HCT116 (cell line): ENCODE measurements around the gene ZNF566. TPM values are rescaled to one million over a fixed set of nuclear protein-coding genes. Genes with fewer than 3 reads are reported as not detected.

Source experiments
- ATAC-seq: fragments of 200-7000 bp; cut with Tn5 transposase; 2 replicates; pipeline ENCODE4 v1.9.1; 2020; ENCODE audit warnings: mild to moderate bottlenecking, moderate library complexity
- Bru-seq: library from RNA; stranded (reverse); fragments of 400-500 nt; gene quantifications from one replicate; lab custom pipeline; 2021; lab: Mats Ljungman, UMichigan
- BruChase-seq, 2 experiments: library from RNA; stranded (reverse); fragments of 400-500 nt; gene quantifications; one replicate each; lab custom pipeline; 2021; lab: Mats Ljungman, UMichigan
- BruUV-seq: library from RNA; stranded (reverse); fragments of 400-500 nt; replicated peaks from 2 replicates; lab custom pipeline; 2021; lab: Mats Ljungman, UMichigan
- CTCF ChIA-PET: fragments of 300-600 bp; sonication (Branson Sonifier 250); formaldehyde crosslinking; loops from one replicate; lab custom pipeline; 2021; ENCODE audit warnings: antibody characterized with exemption; lab: Charles Lee
- POLR2A ChIA-PET: fragments of 300-600, 350-600 bp; sonication (Branson Sonifier 250); formaldehyde crosslinking; loops from one replicate; lab custom pipeline; 2021; ENCODE audit warnings: antibody characterized with exemption; lab: Charles Lee
- RAD21 ChIA-PET, 2 experiments: fragments of 300-600 bp; sonication (Branson Sonifier 250); formaldehyde crosslinking; loops; one replicate each; lab custom pipeline; 2023; ENCODE audit warnings: low total read pairs in 2 of 2; ENCODE audit not compliant: uncharacterized antibody in 2 of 2, unreplicated experiment in 2 of 2, low non-redundant PET in 1 of 2; lab: Charles Lee
- DNase-seq: peaks from one replicate; pipeline ENCODE4 v3.0.0-alpha.2; 2010; ENCODE audit warnings: low read depth, low spot score
- H2AFZ ChIP-seq: fragments of 200-600 bp; shearing (Covaris generic), sonication (generic); 2 replicates; pipeline ENCODE4 v1.6.1; 2017; ENCODE audit warnings: low read depth, mixed run types, mixed read lengths, antibody characterized with exemption, low read length; ENCODE audit not compliant: poor library complexity, severe bottlenecking
- H3K27ac ChIP-seq: 2 replicates; pipeline ENCODE4 v1.5.1; 2012; ENCODE audit warnings: low read depth, low read length
- H3K27me3 ChIP-seq: fragments of 200-600 bp; sonication (generic); 2 replicates; pipeline ENCODE4 v1.6.1; 2016; ENCODE audit warnings: mixed run types, low read length, mixed read lengths; ENCODE audit not compliant: insufficient read depth
- H3K36me3 ChIP-seq, 2 experiments: fragments of 200-500 bp in 1 of 2; fragments of 200-600 bp in 1 of 2; sonication (Bioruptor generic) in 1 of 2; sonication (generic) in 1 of 2; 2 replicates each; pipeline versions ENCODE4 v1.5.1 to v1.6.1; 2014 to 2016; ENCODE audit warnings: low read length in 2 of 2, inconsistent platforms in 1 of 2, mixed read lengths in 1 of 2, mixed run types in 1 of 2; ENCODE audit not compliant: insufficient read depth in 2 of 2, control insufficient read depth in 1 of 2
- H3K4me1 ChIP-seq, 2 experiments: fragments of 200-600 bp in 1 of 2; sonication (generic) in 1 of 2; 2 replicates each; pipeline versions ENCODE4 v1.5.1 to v1.6.1; 2012 to 2017; ENCODE audit warnings: low read length in 2 of 2, inconsistent platforms in 1 of 2, mild to moderate bottlenecking in 1 of 2, mixed read lengths in 1 of 2, mixed run types in 1 of 2, moderate library complexity in 1 of 2; ENCODE audit not compliant: insufficient read depth in 2 of 2, control insufficient read depth in 1 of 2
- H3K4me2 ChIP-seq: fragments of 200-600 bp; sonication (generic); 2 replicates; pipeline ENCODE4 v1.6.1; 2017; ENCODE audit warnings: mixed run types, low read length, mixed read lengths
- H3K4me3 ChIP-seq, 2 experiments: fragments of 200-600 bp in 1 of 2; sonication (generic) in 1 of 2; replicated peaks in 1 of 2; 2 replicates each; pipeline ENCODE4 v1.5.1; 2011 to 2016; ENCODE audit warnings: low read length in 2 of 2, control low read depth in 1 of 2, low read depth in 1 of 2, mild to moderate bottlenecking in 1 of 2, mixed read lengths in 1 of 2, mixed run types in 1 of 2
- H3K79me2 ChIP-seq: fragments of 200-600 bp; sonication (generic); 2 replicates; pipeline ENCODE4 v1.6.1; 2017; ENCODE audit warnings: mild to moderate bottlenecking, mixed run types, low read length, moderate library complexity, mixed read lengths; ENCODE audit not compliant: insufficient read depth
- H3K9ac ChIP-seq: fragments of 200-600 bp; sonication (generic); 2 replicates; pipeline ENCODE4 v1.6.1; 2016; ENCODE audit warnings: low read length, mixed read lengths
- H3K9me2 ChIP-seq: fragments of 200-600 bp; sonication (generic), shearing (Covaris generic); 2 replicates; pipeline ENCODE4 v1.6.1; 2017; ENCODE audit warnings: mixed run types, mild to moderate bottlenecking, moderate library complexity; ENCODE audit not compliant: insufficient read depth
- H3K9me3 ChIP-seq, 2 experiments: fragments of 200-500 bp in 1 of 2; fragments of 200-600 bp in 1 of 2; sonication (Bioruptor generic) in 1 of 2; sonication (generic) in 1 of 2; 2 replicates each; pipeline ENCODE4 v1.6.1; 2014 to 2017; ENCODE audit warnings: low read length in 2 of 2, mixed read lengths in 2 of 2, inconsistent platforms in 1 of 2, low read depth in 1 of 2, mild to moderate bottlenecking in 1 of 2, mixed run types in 1 of 2, moderate library complexity in 1 of 2; ENCODE audit not compliant: control insufficient read depth in 1 of 2, insufficient read depth in 1 of 2
- H4K20me1 ChIP-seq: fragments of 200-600 bp; sonication (generic), shearing (Covaris generic); 2 replicates; pipeline ENCODE4 v1.6.1; 2017; ENCODE audit warnings: mixed run types, mild to moderate bottlenecking, moderate library complexity; ENCODE audit not compliant: insufficient read depth
- CTCF ChIP-seq, 3 experiments: fragments of 200-600 bp in 1 of 3; sonication (generic) in 1 of 3; IDR thresholded peaks in 2 of 3; conservative IDR thresholded peaks in 1 of 3; 2 replicates each; pipeline ENCODE4 v1.5.1; 2012 to 2017; ENCODE audit warnings: low read depth in 2 of 3, low read length in 2 of 3, antibody characterized with exemption in 1 of 3, borderline replicate concordance in 1 of 3, control low read depth in 1 of 3, mild to moderate bottlenecking in 1 of 3, mixed read lengths in 1 of 3, mixed run types in 1 of 3, moderate library complexity in 1 of 3; ENCODE audit not compliant: insufficient read depth in 1 of 3
- EGR1 ChIP-seq: IDR thresholded peaks from 2 replicates; pipeline ENCODE4 v1.6.1; 2012; ENCODE audit warnings: low read depth
- ELF1 ChIP-seq: IDR thresholded peaks from 2 replicates; pipeline ENCODE4 v1.6.1; 2012; ENCODE audit warnings: low read depth, borderline replicate concordance
- EZH2 ChIP-seq: fragments of 200-600 bp; sonication (generic); IDR thresholded peaks from 2 replicates; pipeline ENCODE4 v1.6.1; 2017; ENCODE audit warnings: antibody characterized with exemption, mixed run types
- EZH2phosphoT487 ChIP-seq: fragments of 200-600 bp; IDR thresholded peaks from 2 replicates; pipeline ENCODE4 v1.6.1; 2018; ENCODE audit warnings: antibody characterized with exemption, borderline replicate concordance
- JUND ChIP-seq: IDR thresholded peaks from 2 replicates; pipeline ENCODE4 v1.6.1; 2012
- POLR2A ChIP-seq: IDR thresholded peaks from 2 replicates; pipeline ENCODE4 v1.7.0; 2011; ENCODE audit warnings: borderline replicate concordance; ENCODE audit not compliant: insufficient read depth, insufficient read length; ENCODE audit errors: extremely low read depth
- RAD21 ChIP-seq: IDR thresholded peaks from 2 replicates; pipeline ENCODE4 v1.6.1; 2012; ENCODE audit warnings: low read depth, mild to moderate bottlenecking
- REST ChIP-seq: IDR thresholded peaks from 2 replicates; pipeline ENCODE4 v1.6.1; 2012; ENCODE audit warnings: low read depth
- SP1 ChIP-seq: IDR thresholded peaks from 2 replicates; pipeline ENCODE4 v1.6.1; 2012; ENCODE audit warnings: low read depth
- SRF ChIP-seq: IDR thresholded peaks from 2 replicates; pipeline ENCODE4 v1.6.1; 2012; ENCODE audit warnings: low read depth
- TCF7L2 ChIP-seq: IDR thresholded peaks from 2 replicates; pipeline ENCODE4 v1.7.0; 2011; ENCODE audit warnings: borderline replicate concordance, inconsistent platforms; ENCODE audit not compliant: insufficient read depth, insufficient read length; ENCODE audit errors: extremely low read depth
- YY1 ChIP-seq: IDR thresholded peaks from 2 replicates; pipeline ENCODE4 v1.6.1; 2011; ENCODE audit warnings: low read length, low read depth, moderate library complexity, mild to moderate bottlenecking; ENCODE audit not compliant: insufficient replicate concordance; ENCODE audit errors: extremely low read depth
- ZBTB33 ChIP-seq: IDR thresholded peaks from 2 replicates; pipeline ENCODE4 v1.6.1; 2011; ENCODE audit warnings: mild to moderate bottlenecking, low read length, moderate library complexity; ENCODE audit not compliant: insufficient replicate concordance; ENCODE audit errors: extremely low read depth
- intact Hi-C: fragments of 100-400 bp; cut with micrococcal nuclease; formaldehyde crosslinking; loops from 2 replicates; pipeline ENCODE4 v1.10.0; 2022
- long read RNA-seq: library from polyadenylated mRNA; unstranded; transcript quantifications from one replicate; pipeline ENCODE4 v2.0.0, GENCODE V29; 2021; ENCODE audit not compliant: unreplicated experiment
- polyA plus RNA-seq: library from polyadenylated mRNA; unstranded; fragments of >200 nt; gene quantifications from 2 replicates; pipeline ENCODE4 v1.2.1, GENCODE V29; 2012; ENCODE audit warnings: missing spikeins
- total RNA-seq: library from RNA; stranded (reverse); gene quantifications from one replicate; pipeline ENCODE4 v1.2.1, GENCODE V29; 2021; ENCODE audit not compliant: unreplicated experiment
- TF ChIP-seq, protein P1 (sequence below): IDR thresholded peaks from 2 replicates; pipeline ENCODE4 v1.6.1; 2012

Gene ZNF566
- 6.4 TPM for total RNA-seq
- 1.1 and 2.8 TPM in 2 replicates for polyA plus RNA-seq
- Bru-seq, nascent RNA = percentile 62 among the genes with signal in this experiment
- percentile 54 among the genes with signal in this experiment for BruChase-seq, experiment 1, labeled RNA remaining after a 6-hour chase
- percentile 69 among the genes with signal in this experiment for BruChase-seq, experiment 2, labeled RNA remaining after a 2-hour chase
- long read RNA-seq, partial matches to known transcripts = 0 of 5 reads
- long read RNA-seq, other reads (novel, unspliced or antisense) = 1 of 5 reads

GRCh38 chr19:36489118-36489919, at the start of gene ZNF566:
TSS of gene ZNF566 (minus strand) at chr19:36489561. CDS start at chr19:36476557, 13,004 bp downstream.
- ATAC-seq = peak; percentile 96
- intact Hi-C loops = loop anchor here (1.0 to 5.0 kb wide), 3 partner anchors 362 to 1289 kb away; partner anchors contain the start of gene ZNF573
- BruUV-seq = no TSS peak
- H3K27me3 ChIP-seq = no peaks in the 10 kb centered on the region
- no peaks in the 10 kb centered on the region for H3K9me2 ChIP-seq
- no peaks in the 10 kb centered on the region for H4K20me1 ChIP-seq
- DNase-seq = peak; percentile 93
- peaks cover 0 to 4% of the 10 kb centered on the region in 2 experiments; a peak in 1 of 4 replicates for H3K9me3 ChIP-seq
- H3K9ac ChIP-seq = peak within 1 kb of the TSS; percentile 79
- no peaks in the 10 kb centered on the region; a peak in 1 of 4 replicates for H3K36me3 ChIP-seq
- H3K4me2 ChIP-seq = peak within 1 kb of the TSS; percentile 95
- H3K4me1 ChIP-seq = peaks cover 0 to 18% of the 10 kb centered on the region in 2 experiments; a peak in 2 of 4 replicates
- H2AFZ ChIP-seq = peak within 1 kb of the TSS; percentile 84
- H3K4me3 ChIP-seq = peak within 1 kb of the TSS; percentile 68 to 91
- CTCF ChIA-PET = interaction anchor here (1.5 kb wide), 1 partner anchor 361 kb away, joined by 7 read pairs; no protein-coding TSS in a partner anchor
- POLR2A ChIA-PET = interaction anchor here (0.6 to 1.7 kb wide), 5 partner anchors 76 to 374 kb away, joined by 3 to 5 read pairs (median 4); partner anchors contain the start of genes POLR2I, TBCB, ZNF146 and ZNF565
- RAD21 ChIA-PET = interaction anchor here (0.6 to 0.9 kb wide), 2 partner anchors 236 to 275 kb away, joined by 3 read pairs; partner anchors contain the start of genes ZNF146 (in 1 of the 2) and ZNF565 (in 1 of the 2)
- H3K27ac ChIP-seq = peak within 1 kb of the TSS; percentile 74
- peaks cover 11% of the 10 kb centered on the region; the same call in 1 of the 2 replicates for H3K79me2 ChIP-seq
- TF ChIP-seq EZH2phosphoT487 (no peak), YY1 (peak; percentile 69), EGR1 (no peak), EZH2 (no peak), RAD21 (no peak), SRF (no peak), ZBTB33 (peak; percentile 95), ELF1 (no peak), REST (no peak), POLR2A (peak; percentile 38), CTCF (IDR thresholded peaks at IDR 0.05 in 2 of 3, conservative IDR thresholded peaks at IDR 0.05 in 1 of 3; ENCODE audit: borderline replicate concordance in 1 of 3, insufficient read depth in 1 of 3, low read depth in 2 of 3, low read length in 2 of 3) (no peak), SP1 (0 out of 2 replicates have a peak, but pooled peaks have one; percentile 12), JUND (no peak), TCF7L2 (no peak)
- TF ChIP-seq, protein P1, sequence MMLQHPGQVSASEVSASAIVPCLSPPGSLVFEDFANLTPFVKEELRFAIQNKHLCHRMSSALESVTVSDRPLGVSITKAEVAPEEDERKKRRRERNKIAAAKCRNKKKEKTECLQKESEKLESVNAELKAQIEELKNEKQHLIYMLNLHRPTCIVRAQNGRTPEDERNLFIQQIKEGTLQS = no peak
